HG03196 (cell line): ENCODE results near the gene RGS6.

Experiments used
- ATAC-seq: cut with Tn5 transposase; IDR thresholded peaks from one replicate; pipeline ENCODE4 v1.9.1; 2021; ENCODE audit not compliant: unreplicated experiment

RGS6 gene

DNA sequence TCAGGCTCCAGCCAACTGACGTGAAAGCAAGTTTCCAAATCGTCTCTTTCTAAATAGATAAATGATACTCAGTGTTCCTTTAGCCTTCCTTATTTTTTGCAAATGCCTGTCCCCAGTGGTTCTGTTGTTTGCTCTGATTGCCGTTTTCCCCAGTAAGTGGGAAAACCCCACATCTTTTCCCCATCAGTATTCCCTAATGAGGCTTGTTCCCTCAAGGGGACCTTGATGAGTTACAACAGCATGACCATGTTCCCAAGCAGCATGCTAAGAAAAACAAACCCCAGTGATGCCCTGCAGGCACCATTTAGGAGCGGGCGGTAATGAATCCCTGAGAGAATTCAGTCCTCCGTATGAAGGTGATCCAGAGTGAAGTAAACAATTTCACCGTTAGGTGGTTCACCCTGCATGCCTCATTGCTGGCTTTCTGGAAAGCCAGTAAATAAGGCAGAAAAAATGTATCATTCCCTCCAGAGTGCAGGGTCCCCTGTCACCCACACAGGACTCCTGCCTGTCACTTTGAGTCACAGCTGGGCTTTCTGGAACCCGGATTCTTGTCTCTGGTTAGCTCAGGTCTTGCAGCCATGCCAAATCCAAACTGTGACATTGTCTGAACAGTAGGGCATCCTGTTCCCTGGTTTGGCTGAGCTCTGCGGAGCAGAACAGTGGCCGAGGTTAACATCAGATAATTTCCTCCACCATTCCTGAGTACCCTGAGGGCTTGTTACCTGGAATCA, 222.6 kb downstream of the RGS6 start:
- no peak for ATAC-seq

DNA sequence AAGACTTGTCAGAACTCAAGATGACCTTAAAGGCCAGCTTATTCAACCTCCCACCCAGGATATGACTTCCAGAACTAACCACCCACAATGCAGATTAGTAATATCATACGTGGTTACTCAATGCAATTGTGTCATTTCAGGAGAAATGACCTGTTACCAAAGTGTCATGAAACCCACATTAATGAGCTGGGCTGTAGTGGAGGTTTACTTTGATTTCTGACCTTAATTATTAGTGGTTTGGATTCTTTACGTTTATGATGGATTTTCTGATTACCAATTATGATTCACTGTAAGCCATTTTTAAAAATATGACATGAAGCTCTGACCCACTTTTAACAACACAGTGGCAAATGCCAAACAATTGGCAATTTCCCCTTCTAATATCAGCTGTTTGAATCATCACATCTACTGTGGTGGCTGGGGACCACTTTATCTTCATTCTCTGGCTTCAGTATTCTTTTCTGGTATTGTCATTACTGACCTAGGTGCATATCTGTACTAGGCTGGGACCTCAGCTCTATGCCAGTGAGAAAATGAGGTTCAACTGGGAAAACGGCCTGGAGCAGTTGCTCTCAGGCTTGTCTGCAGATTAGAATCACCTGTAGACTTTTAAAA, 223.3 kb downstream of the RGS6 start:
- ATAC-seq: no peak

DNA sequence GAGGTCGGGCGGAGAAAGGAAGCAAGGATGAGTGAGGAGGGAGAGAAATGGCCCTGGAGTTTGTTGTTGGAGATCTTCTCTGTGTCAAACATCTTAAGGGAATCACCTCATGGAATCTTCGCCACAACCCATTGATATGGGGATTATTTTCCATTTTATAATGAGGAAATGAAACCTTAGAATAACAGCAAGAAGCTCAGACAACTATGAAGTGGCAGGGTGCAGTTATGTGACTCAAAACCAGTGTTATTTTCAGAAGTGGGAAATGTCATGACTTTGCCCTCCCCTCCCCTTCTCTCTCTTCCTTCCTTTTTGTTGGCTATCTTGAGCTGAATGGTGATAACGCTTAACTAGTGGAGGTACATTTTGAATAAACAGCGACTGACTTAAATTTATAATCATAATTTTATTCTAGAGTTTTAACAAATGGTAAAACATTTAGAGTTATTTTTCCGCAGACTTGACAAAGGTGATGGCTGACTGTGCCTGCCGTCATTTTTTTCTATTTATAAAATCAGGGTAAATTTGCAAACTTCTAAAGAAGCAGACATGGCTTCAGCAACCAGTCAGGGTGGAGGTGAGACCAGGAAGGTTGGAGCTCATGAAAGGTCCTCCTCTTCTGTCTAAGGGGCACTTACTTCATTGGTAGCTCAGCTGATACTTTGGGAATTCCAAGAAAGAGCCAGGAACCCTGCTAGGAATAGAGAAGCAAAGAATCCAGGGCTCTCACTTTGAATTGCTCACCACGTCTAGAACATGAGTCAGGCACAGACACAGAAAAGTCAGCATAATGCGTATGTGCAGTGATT, 232.4 kb downstream of the RGS6 start:
- no peak for ATAC-seq

DNA sequence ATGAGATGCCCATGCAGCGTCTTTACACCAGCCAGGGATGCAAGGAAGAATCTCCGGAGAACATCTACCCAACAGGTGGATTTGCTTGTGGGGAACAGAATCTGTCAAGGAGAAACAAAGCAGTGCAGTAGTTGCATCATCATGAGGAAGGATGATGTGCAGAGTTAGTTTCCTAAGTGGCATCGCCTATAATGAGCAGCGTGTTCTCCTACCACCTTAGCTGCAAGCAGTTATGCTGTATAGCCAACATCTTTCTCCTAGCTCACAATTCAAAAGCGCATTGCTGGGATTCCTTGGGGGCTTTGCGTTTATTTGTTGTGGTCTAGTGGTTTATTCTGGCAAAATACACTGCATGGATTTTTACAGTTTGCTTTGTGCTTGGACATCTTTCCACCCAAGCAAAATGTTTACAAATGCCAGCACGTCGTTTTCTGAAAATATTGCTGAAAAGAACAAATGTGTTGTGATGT, 233.0 kb downstream of the RGS6 start:
- no peak for ATAC-seq

DNA sequence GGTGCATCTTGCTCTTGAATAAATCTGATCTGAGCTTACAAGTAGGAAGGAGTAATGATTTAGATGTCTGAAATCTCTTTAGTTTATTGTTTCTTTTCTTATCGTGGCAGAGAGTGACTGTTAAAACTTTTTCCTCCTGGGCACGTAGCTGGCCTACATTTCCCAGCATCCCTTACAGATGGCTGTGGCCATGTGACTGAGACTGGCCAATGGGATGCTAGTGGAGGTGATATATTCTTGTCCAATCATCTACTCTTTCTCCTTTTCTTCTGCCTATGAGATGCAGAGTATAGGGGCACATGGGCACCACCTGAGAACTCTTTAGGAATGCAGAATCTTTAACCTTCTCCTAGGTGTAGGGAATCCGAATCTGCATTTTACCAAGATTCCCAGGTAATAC, 237.3 kb downstream of the RGS6 start:
- ATAC-seq: no peak

DNA sequence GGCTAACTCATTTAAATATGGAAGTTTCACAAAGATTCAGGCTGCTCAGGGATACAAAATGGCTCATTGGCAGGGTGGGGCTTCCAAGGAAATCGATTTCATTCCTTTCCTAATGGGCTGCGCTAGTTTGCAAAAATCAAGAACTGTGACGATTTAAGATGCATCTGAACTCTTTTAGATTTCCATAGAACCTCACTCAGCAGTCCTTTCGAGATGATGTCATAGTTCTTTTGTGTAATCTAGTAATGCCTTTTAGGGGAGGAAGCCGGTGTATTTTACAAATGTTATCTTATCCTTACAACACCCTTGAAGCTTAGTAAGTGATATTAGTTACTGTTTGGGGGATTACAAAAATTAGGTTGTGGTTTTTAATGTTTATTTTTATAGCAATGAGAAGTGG, 239.8 kb downstream of the RGS6 start:
- no peak for ATAC-seq

DNA sequence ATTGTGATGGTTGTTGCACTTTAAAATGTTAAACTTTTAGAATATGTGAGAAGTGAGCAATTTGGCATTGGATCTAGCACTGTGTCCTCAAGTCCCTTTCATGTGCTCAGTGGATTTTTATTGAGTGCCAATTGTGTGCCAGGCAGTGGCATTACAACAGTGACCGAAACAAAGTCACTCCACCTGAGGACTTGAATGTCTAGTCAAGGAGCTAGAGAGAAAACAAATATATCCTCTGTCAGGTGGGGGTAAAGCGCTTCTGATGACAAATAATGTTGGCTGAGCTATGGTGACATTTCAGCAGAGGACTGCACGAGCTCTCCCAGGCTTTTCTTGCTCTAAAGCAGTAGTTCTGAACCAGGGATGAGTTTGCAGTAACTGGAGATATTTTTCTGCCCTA, 240.4 kb downstream of the RGS6 start:
- ATAC-seq: no peak

DNA sequence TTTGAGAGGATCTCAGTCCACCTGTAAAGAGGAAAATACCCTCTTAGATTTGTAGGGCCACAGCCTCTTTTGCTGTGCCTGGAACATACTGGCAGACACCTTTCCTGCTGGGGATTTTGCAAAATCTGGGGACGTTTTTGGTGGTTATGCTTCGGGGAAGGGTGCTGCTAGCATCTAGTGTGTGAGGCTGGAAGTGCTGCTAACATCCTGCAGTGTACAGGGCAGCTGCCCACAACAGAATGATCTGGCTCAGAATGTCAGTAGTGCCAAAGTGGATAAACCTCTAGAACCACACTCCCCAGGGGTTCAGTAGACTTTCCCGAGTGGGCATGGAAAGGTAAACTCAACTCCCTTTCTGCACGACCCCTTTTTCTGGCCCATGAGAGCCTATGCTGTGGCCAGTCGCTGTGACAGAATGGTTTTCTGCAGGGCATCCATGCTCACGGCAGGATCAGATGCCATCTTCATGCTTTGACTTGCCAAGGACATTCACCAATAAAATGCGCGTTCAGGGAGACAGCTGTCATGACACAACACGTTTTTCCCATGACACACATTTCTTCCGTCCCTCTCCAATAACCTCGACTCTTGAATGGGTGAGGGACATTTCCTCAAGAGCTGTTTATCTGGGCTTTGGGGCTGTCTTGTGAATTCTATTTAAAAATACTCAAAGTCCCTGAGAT, 240.9 kb downstream of the RGS6 start:
- no peak for ATAC-seq

DNA sequence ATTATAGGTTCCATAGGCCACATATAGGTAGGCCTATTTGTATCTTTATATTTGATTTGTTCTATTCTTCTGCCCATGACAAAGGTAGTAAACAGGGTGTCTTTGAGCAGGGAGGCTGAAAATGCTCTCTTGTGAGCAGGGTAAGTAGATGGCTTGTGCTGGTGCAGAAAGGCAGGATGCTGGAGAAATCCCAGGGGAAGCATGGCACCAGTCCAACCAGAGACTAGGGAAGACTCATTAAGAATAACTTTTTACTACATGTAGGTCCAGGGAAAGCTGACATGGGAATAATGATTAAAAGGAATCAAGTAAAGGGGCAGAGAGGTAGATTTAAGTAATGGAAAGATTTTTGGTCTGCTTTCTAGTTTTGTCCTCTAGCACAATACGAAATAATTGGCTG, 245.0 kb downstream of the RGS6 start:
- ATAC-seq: no peak

DNA sequence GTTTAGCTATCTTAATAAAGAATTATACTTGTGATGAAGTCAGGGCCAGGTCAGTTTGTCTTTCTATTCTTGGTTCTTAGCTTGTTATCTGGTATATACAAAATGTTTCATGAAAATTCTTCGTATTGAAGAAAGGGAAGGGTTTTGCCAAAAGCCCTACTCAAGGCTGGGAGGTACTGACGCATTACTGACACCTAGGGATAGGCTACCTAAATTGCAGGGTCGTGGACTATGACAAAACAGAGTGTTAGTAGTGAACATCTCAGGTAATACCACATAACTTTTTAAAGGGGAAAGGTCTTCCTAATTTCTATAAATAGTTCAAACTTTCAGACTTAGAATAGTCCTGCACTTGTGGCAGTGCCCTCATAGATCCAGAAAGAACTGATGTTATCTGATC, 246.3 kb downstream of the RGS6 start:
- no peak for ATAC-seq

DNA sequence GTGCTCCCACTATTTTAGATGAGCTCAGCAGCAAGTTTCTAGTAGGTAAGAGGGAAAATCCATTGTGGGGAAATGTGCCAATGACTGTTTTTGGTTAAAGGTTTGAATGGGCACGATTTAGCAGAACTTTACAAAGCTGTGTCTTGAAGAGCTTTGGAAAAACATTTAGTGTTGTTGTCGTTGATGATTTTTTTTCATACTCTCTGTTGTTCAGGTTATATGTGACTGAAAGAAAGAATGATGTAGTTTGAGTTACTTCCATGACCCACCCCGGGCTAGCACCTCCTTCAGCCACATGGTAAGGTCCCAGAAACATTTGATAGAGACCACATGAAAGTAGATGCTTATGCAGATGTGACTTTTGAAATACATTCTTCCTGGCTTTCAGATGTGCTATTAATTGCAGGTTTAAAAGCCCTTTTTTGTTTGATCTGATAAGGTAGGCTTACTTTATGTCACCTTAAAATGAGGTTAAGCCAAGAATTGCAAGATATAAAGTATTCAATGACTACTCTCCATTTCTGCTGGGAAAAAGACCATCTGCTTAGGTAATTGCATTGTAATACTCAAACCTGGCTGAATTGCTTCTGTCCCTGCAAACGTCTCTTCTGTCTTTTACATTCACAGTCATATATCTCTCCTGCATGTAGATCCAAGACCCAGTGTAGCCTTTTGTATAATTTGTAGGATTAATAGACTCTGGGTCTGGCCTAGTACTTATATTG, 250.6 kb downstream of the RGS6 start:
- no peak for ATAC-seq

DNA sequence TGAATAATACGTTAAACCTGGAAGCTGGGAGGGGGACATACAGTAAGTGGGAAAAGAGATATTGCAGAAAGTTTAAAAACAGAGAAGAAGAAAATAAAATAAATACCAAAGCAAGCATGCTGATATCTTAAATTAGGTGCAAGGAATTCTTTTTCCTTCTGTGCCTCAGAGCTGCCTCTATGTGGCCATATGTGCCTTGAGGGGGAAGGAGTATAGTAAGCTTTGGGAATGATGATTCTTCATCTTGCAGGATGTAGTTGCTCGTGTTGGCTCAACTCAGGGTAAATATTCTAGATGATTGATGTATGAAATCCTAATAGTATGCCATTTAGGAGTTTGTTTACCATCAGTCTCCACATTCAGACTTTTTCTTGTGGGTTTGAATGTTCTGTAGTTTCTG, 251.4 kb downstream of the RGS6 start:
- ATAC-seq: no peak

DNA sequence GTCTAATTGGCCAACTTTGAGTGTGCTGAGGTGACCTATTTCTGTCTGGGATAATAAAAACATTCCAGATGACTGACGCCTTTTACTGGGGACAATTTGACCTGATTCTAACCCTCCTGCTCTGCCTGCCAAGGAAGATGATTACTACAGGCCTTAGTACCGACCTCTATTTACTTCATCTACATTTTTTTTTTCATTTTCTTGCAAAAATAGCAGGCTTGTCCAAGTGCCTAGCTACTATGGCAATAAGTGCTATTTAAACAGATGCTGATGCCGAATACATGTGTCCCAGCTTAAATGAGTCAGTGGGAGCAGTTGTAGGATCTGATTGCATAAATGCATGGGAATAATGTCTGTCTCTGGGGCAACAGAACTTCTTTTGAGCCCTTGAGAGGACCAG, 254.3 kb downstream of the RGS6 start:
- no peak for ATAC-seq

DNA sequence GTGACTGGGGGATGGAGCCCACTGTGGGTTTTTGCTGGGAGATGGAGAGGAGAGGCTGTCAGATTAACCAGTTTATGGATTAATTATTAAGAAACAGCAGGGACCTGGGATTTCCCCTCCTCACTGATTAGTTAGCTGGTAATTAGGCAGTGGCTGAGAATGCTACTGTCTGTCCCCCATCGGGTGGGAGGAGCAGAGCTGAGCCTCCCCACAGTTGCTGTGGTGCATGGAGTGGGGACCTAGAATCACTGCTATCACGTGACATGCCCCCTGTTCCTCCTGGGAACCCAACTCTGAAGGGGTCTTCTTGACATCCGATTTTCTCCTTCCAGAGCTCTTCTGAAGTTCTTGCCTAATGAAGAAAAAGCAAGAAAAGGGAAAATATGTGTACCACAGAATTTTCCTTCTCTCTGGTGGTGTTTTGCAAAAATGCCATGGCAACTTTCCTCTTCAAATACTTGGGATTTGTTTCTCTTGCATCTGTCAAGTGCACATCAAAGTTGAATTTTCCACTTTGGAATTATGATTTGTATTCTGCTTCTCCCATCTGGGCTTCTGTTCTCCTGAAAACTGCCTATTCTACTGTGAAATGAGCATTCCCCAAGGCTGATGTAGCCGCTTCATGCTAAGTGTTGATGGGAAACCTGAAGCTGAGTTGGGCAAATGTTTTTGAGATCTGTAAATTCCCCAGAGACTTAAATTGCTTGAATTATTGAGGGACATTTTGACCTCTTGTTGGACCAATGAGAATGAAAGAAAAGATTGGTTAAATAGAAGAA, 264.2 kb downstream of the RGS6 start:
- ATAC-seq: no peak

DNA sequence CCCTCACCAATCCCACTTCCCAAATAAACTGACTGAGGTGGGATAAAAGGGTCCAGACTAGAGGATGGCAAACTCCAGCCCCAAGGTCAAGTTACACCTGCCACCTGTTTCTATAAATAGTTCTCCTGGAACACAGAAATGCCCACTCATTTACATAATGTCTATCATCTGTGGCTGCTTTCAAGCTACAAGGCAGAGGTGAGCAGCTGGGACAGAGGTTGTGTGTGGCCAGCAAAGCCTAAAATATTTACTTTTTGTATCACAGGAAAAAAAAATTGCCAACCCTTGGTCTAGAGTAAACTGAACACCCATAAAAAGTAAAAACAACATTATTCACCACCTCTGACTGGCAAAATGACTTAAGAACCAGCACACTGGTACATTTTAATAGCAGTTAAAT, 269.4 kb downstream of the RGS6 start:
- ATAC-seq: no peak

DNA sequence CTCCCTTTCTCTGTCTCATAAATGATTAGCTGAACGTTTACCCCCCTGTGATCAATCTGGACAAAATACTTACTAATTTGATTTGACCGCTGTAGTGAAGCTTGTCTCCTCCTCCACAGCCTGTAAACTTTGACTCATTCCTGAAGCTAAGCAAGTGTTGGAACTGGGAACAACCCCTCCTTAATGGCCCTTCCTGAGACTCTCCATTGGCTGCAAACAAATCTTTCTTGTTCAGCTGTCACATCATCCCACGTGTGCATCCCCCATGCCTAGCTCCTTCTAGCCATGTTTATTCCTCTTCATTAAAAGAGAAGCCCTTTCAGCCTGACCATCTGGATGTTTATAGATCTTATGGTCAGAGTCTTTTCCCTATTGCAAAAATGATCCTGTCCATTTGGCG, 281.2 kb downstream of the RGS6 start:
- no peak for ATAC-seq

DNA sequence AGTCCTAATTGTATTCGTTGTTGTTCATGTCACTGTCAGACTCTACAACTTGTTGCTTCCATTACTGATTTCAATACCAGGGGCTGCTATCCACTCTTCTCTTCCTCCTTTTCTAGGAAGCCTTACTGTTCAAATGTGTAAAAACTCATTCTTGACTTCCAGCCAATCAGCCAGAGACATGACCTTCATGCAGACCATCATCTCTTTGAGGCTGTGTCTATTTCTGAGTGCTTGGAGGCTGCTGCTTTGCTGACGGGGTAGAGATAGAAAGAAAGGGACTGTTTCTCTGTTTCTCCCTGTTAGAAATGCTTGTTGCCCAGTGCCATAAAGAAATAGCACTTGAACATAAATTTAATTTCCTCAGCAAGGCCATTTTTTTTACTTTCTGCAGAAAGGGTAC, 282.9 kb downstream of the RGS6 start:
- ATAC-seq: no peak

DNA sequence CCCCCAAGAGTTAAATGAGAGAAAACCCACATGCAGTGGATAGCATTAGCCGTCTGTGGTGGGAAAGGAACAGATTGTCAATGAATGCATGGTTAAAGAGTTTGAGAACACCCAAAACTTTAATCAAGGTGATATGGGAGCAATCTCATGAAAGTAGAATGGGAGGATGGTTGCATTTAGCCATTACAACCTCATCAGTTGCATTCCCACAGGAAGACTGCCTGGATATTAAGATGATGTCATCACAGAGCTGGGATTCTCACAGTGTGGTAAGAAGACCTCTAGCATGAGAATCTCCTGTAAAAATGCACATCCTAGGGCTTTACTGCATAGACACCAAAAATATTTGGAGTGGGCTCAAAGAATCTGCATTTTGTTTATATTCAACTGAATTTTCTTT, 284.9 kb downstream of the RGS6 start:
- no peak for ATAC-seq

DNA sequence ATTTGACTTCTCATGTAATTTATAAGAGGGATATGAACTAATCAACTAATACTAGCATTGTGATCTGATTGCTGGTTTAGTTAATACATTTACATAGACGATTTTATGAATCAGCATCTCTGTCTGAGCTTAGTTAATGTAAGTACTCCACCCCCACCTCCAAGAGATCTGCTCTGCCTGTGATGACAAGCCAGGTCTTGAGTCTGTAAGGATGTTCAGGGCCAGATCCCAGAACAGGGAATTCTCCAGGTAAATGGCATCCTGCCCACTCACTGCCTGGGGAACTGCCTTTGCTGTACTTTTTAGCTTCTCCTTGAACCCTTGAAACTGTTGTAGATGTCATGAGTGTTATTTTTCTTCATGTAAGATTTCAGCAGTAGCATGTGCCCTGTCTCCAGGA, 289.8 kb downstream of the RGS6 start:
- ATAC-seq: no peak

DNA sequence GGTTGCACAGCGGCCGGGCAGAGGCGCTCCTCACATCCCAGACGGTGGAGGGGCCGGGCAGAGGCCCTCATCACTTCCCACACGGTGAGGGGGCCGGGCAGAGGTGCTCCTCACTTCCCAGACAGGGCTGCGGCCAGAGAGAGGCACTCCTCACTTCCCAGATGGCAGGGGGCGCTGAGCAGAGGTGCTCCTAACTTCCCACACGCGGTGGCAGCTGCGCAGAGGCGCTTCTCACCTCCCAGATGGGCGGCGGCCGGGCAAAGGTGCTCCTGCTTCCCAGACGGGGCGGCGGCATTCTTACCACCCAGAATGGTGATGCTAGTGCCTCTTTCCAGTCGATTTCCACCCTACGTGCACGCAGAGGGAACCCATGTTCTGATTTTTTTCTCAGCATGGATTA, 304.4 kb downstream of the RGS6 start:
- ATAC-seq: no peak
